Measurements from ENCODE around the gene PER1.
A peak's percentile ranks its signal among the peaks of the same experiment; 100 is the strongest.

The PER1 gene

GRCh38 chr17:8138672-8139371, 13.4 kb downstream of the PER1 start:
- Histone ChIP-seq H3K4me3 (replicated peaks; ENCODE audit: low read depth, low read length) (peak overlapping the region; percentile 67), H3K27me3 (replicated peaks; ENCODE audit: control insufficient read depth, insufficient read depth, low read length) (no peaks in the 10 kb centered on the region), H3K36me3 (ENCODE audit: control insufficient read depth, insufficient read depth, low read length) (peaks cover 25% of the 10 kb centered on the region)
- peak; percentile 84 for TF ChIP-seq CTCF (IDR thresholded peaks at IDR 0.05; ENCODE audit: insufficient read depth, low read length, poor library complexity, severe bottlenecking)
- peak; percentile 96 for DNase-seq (ENCODE audit: extremely low read depth, insufficient read length)

GRCh38 chr17:8138374-8138671, 13.9 kb downstream of the PER1 start:
- DNase-seq (ENCODE audit: extremely low read depth, insufficient read length): no peak
- Histone ChIP-seq H3K36me3 (ENCODE audit: control insufficient read depth, insufficient read depth, low read length) (peaks cover 23% of the 10 kb centered on the region), H3K27me3 (replicated peaks; ENCODE audit: control insufficient read depth, insufficient read depth, low read length) (no peaks in the 10 kb centered on the region), H3K4me3 (replicated peaks; ENCODE audit: low read depth, low read length) (peak overlapping the region; percentile 57)
- no peak for TF ChIP-seq CTCF (IDR thresholded peaks at IDR 0.05; ENCODE audit: insufficient read depth, low read length, poor library complexity, severe bottlenecking)

- peaks cover 19% of the 10 kb centered on the region for H3K36me3 ChIP-seq (ENCODE audit: control insufficient read depth, insufficient read depth, low read length)
- DNase-seq (ENCODE audit: extremely low read depth, insufficient read length): no peak
- peak overlapping the region; percentile 57 for H3K4me3 ChIP-seq (replicated peaks; ENCODE audit: low read depth, low read length)
Observed at GRCh38 chr17:8137645-8138373, 14.4 kb downstream of the PER1 start.

GRCh38 chr17:8133941-8134340, 18.3 kb downstream of the PER1 start:
- no peak for DNase-seq (ENCODE audit: extremely low read depth, insufficient read length)
- no peaks in the 10 kb centered on the region for H3K36me3 ChIP-seq (ENCODE audit: control insufficient read depth, insufficient read depth, low read length)
- H3K27me3 ChIP-seq (replicated peaks; ENCODE audit: control insufficient read depth, insufficient read depth, low read length): no peaks in the 10 kb centered on the region
- no peak for TF ChIP-seq CTCF (IDR thresholded peaks at IDR 0.05; ENCODE audit: insufficient read depth, low read length, poor library complexity, severe bottlenecking)
- no peak overlapping the region for H3K4me3 ChIP-seq (replicated peaks; ENCODE audit: low read depth, low read length)

More at GRCh38 chr17:8137645-8138373, 14.4 kb downstream of the PER1 start:
- TF ChIP-seq CTCF (IDR thresholded peaks at IDR 0.05; ENCODE audit: insufficient read depth, low read length, poor library complexity, severe bottlenecking): no peak
- no peaks in the 10 kb centered on the region for H3K27me3 ChIP-seq (replicated peaks; ENCODE audit: control insufficient read depth, insufficient read depth, low read length)

GRCh38 chr17:8133399-8133798, 18.8 kb downstream of the PER1 start:
- Histone ChIP-seq H3K4me3 (replicated peaks; ENCODE audit: low read depth, low read length) (no peak overlapping the region), H3K27me3 (replicated peaks; ENCODE audit: control insufficient read depth, insufficient read depth, low read length) (no peaks in the 10 kb centered on the region), H3K36me3 (ENCODE audit: control insufficient read depth, insufficient read depth, low read length) (no peaks in the 10 kb centered on the region)
- no peak for TF ChIP-seq CTCF (IDR thresholded peaks at IDR 0.05; ENCODE audit: insufficient read depth, low read length, poor library complexity, severe bottlenecking)
- DNase-seq (ENCODE audit: extremely low read depth, insufficient read length): no peak
